Endothelial cell of umbilical vein (primary cell): Measurements from ENCODE around the gene ZMIZ1.

Experiments used
- CTCF ChIP-seq, 2 donors: IDR thresholded peaks; 1 replicate in 1 of 2; 2 replicates in 1 of 2; pipeline ENCODE4 v1.5.1; 2011; ENCODE audit warnings: low read length in 2 of 2, mild to moderate bottlenecking in 2 of 2, moderate library complexity in 2 of 2, control low read depth in 1 of 2, inconsistent platforms in 1 of 2, low read depth in 1 of 2; ENCODE audit not compliant: insufficient read depth in 1 of 2; ENCODE audit errors: extremely low read depth in 1 of 2
- EZH2 ChIP-seq: IDR thresholded peaks from 2 replicates; pipeline ENCODE4 v1.6.1; 2012; ENCODE audit warnings: borderline replicate concordance, low read depth, mild to moderate bottlenecking, moderate library complexity, low read length, inconsistent platforms; ENCODE audit not compliant: severe bottlenecking
- FOS ChIP-seq: IDR thresholded peaks from 2 replicates; pipeline ENCODE4 v1.6.1; 2011; ENCODE audit warnings: mild to moderate bottlenecking, low read length, moderate library complexity, borderline replicate concordance; ENCODE audit not compliant: insufficient read depth
- GATA2 ChIP-seq: IDR thresholded peaks from 2 replicates; pipeline ENCODE4 v1.7.0; 2011; ENCODE audit warnings: low read depth, mild to moderate bottlenecking, moderate library complexity, mixed read lengths, low read length; ENCODE audit not compliant: insufficient read length, insufficient read depth
- JUN ChIP-seq: IDR thresholded peaks from 2 replicates; pipeline ENCODE4 v1.6.1; 2011; ENCODE audit warnings: borderline replicate concordance, low read depth; ENCODE audit not compliant: insufficient read length, insufficient read depth
- MAX ChIP-seq: IDR thresholded peaks from 2 replicates; pipeline ENCODE4 v1.6.1; 2011; ENCODE audit not compliant: insufficient read depth, insufficient read length
- MYC ChIP-seq: IDR thresholded peaks from one replicate; pipeline ENCODE4 v1.6.1; 2011; ENCODE audit warnings: mild to moderate bottlenecking, low read depth, low read length
- POLR2A ChIP-seq: IDR thresholded peaks from 2 replicates; pipeline ENCODE4 v1.6.1; 2012; ENCODE audit warnings: low read depth, mild to moderate bottlenecking, control low read depth, low read length
- POLR2AphosphoS5 ChIP-seq: IDR thresholded peaks from 2 replicates; pipeline ENCODE4 v1.6.1; 2012; ENCODE audit warnings: low read depth, mild to moderate bottlenecking, control low read depth, low read length, moderate library complexity; ENCODE audit not compliant: insufficient read depth

GRCh38 chr10:79137300-79137756, 68.6 kb downstream of the ZMIZ1 start:
- TF ChIP-seq CTCF (IDR thresholded peaks at IDR 0.05; ENCODE audit: extremely low read depth in 1 of 2, insufficient read depth in 1 of 2, low read depth in 1 of 2, low read length in 2 of 2) = no peak
- TF ChIP-seq EZH2 = no peak
- no peak for TF ChIP-seq POLR2AphosphoS5
- no peak for TF ChIP-seq MAX
- no peak for TF ChIP-seq POLR2A
- TF ChIP-seq FOS = no peak
- TF ChIP-seq MYC = no peak
- TF ChIP-seq JUN = no peak
- TF ChIP-seq GATA2 = no peak
